Karpas-422 (cell line): ENCODE results near the gene POMGNT2. TPM values are rescaled to one million over a fixed set of nuclear protein-coding genes. Genes with fewer than 3 reads are reported as not detected.

ENCODE experiments used
- DNase-seq: peaks from one replicate; pipeline ENCODE4 v3.0.0-alpha.2; 2015
- H2AFZ ChIP-seq: fragments of 200-600 bp; sonication (generic); 2 replicates; pipeline ENCODE4 v1.6.1; 2014; ENCODE audit warnings: antibody characterized with exemption, low read length, mixed read lengths
- H3K27ac ChIP-seq: fragments of 200-600 bp; sonication (generic); 2 replicates; pipeline ENCODE4 v1.5.1; 2014; ENCODE audit warnings: mild to moderate bottlenecking, low read length, moderate library complexity
- H3K27me3 ChIP-seq: fragments of 200-600 bp; sonication (generic); 2 replicates; pipeline ENCODE4 v1.6.1; 2014; ENCODE audit warnings: low read length, mixed read lengths
- H3K36me3 ChIP-seq: fragments of 200-600 bp; sonication (generic); 2 replicates; pipeline ENCODE4 v1.6.1; 2014; ENCODE audit warnings: low read length, mixed read lengths; ENCODE audit not compliant: insufficient read depth
- H3K4me1 ChIP-seq: fragments of 200-600 bp; sonication (generic); 2 replicates; pipeline ENCODE4 v1.6.1; 2014; ENCODE audit warnings: mild to moderate bottlenecking, low read length, mixed read lengths
- H3K4me2 ChIP-seq: fragments of 200-600 bp; sonication (generic); 2 replicates; pipeline ENCODE4 v1.6.1; 2014; ENCODE audit warnings: low read length, low read depth, mild to moderate bottlenecking; ENCODE audit not compliant: poor library complexity, severe bottlenecking
- H3K4me3 ChIP-seq: fragments of 200-600 bp; sonication (generic); 2 replicates; pipeline ENCODE4 v1.5.1; 2014; ENCODE audit warnings: mild to moderate bottlenecking, antibody characterized with exemption, low read length, mixed read lengths
- H3K79me2 ChIP-seq: fragments of 200-600 bp; sonication (generic); 2 replicates; pipeline ENCODE4 v1.6.1; 2014; ENCODE audit warnings: mild to moderate bottlenecking, low read length, mixed read lengths
- H3K9ac ChIP-seq: fragments of 200-600 bp; sonication (generic); 2 replicates; pipeline ENCODE4 v1.6.0; 2014; ENCODE audit warnings: low read length
- H3K9me2 ChIP-seq: fragments of 200-600 bp; sonication (generic), shearing (Covaris generic); replicated peaks from 2 replicates; pipeline ENCODE4 v1.6.0; 2014; ENCODE audit warnings: mild to moderate bottlenecking, low read length, moderate library complexity; ENCODE audit not compliant: insufficient read depth
- H3K9me3 ChIP-seq: fragments of 300-700, 200-600 bp; sonication (generic); 2 replicates; pipeline ENCODE4 v1.6.1; 2014; ENCODE audit warnings: low read length, mixed read lengths
- H4K20me1 ChIP-seq: fragments of 200-600 bp; sonication (generic); 2 replicates; pipeline ENCODE4 v1.6.1; 2014; ENCODE audit warnings: mild to moderate bottlenecking, antibody characterized with exemption, low read length, low read depth; ENCODE audit not compliant: insufficient read depth
- total RNA-seq: library from RNA; depleted of rRNA; stranded (reverse); fragments of >200 nt; shearing (Covaris generic); gene quantifications from 2 replicates; pipeline ENCODE4 v1.2.3, GENCODE V29; 2014; ENCODE audit warnings: low replicate concordance

POMGNT2 gene
- total RNA-seq, 1 experiment from 2014 or later, result 59.3 TPM

DNA sequence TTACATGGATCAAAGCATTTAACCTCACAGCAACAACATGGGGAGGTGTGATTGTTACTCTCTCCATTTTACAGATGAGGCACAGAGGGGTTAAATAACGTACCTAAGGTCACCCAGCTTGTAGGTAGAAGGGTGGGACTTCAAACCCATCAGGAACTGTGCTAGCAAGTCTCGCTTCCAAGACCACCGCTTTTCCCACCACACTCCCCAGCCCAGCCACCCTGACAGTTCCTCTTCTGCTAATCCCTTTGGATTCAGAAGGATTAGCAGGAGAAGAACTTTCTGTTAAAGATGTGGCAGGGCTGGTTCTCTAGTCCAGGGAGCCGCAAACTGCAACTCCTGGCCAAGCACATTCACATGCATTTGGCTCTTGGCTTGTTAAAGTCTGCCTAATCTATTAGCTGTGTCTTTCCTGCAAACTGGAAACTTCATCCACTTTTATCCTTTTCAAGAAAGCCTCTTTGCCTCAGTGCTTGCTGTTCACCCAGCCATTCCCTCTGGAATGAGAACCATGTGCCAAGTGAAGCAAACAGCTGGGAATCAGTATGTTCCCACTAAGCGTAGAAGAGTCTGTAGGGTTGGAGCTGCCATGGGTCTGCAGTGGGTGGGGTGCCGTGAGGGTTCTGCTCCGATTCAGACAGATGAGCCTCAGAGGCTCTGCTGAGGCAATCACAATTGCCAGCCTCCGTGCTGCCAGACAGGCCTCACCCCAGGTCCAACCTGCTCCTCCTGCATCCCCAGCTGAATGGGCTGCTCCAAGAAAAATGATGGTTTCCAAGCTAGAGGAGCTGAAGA lies 44.6 kb downstream of the POMGNT2 start:
- Histone ChIP-seq H3K27me3 (no peaks in the 10 kb centered on the region), H3K79me2 (no peaks in the 10 kb centered on the region), H2AFZ (no peak overlapping the region), H3K4me1 (peaks cover 37% of the 10 kb centered on the region), H3K27ac (no peak overlapping the region), H3K9me3 (no peaks in the 10 kb centered on the region), H4K20me1 (no peaks in the 10 kb centered on the region), H3K36me3 (peaks cover 11% of the 10 kb centered on the region; the same call in 1 of the 2 replicates), H3K9ac (no peak overlapping the region), H3K4me3 (no peak overlapping the region), H3K9me2 (no peaks in the 10 kb centered on the region), H3K4me2 (no peak overlapping the region)
- no peak for DNase-seq

- peaks cover 37% of the 10 kb centered on the region for H3K4me1 ChIP-seq
- H2AFZ ChIP-seq, result no peak overlapping the region
- no peaks in the 10 kb centered on the region for H3K9me2 ChIP-seq
- no peak overlapping the region for H3K27ac ChIP-seq
- no peaks in the 10 kb centered on the region for H4K20me1 ChIP-seq
- peaks cover 11% of the 10 kb centered on the region; the same call in 1 of the 2 replicates for H3K36me3 ChIP-seq
- no peak overlapping the region for H3K4me3 ChIP-seq
- H3K79me2 ChIP-seq, result no peaks in the 10 kb centered on the region
- no peaks in the 10 kb centered on the region for H3K9me3 ChIP-seq
- H3K9ac ChIP-seq, result no peak overlapping the region
- DNase-seq, result no peak
- peak overlapping the region; percentile 42 for H3K4me2 ChIP-seq
- no peaks in the 10 kb centered on the region for H3K27me3 ChIP-seq
Measured at GRCh38 chr3:43059456-43059855, 46.4 kb downstream of the POMGNT2 start.

- Histone ChIP-seq H4K20me1 (no peaks in the 10 kb centered on the region), H3K4me1 (peaks cover 37% of the 10 kb centered on the region), H3K4me3 (no peak overlapping the region), H3K27ac (no peak overlapping the region), H3K9me3 (no peaks in the 10 kb centered on the region), H3K4me2 (no peak overlapping the region), H3K36me3 (peaks cover 14% of the 10 kb centered on the region; the same call in 1 of the 2 replicates), H3K27me3 (no peaks in the 10 kb centered on the region), H3K9ac (no peak overlapping the region), H3K79me2 (no peaks in the 10 kb centered on the region), H3K9me2 (no peaks in the 10 kb centered on the region), H2AFZ (no peak overlapping the region)
- DNase-seq, result no peak
Measured at GRCh38 chr3:43055806-43056770, 49.8 kb downstream of the POMGNT2 start.

DNA sequence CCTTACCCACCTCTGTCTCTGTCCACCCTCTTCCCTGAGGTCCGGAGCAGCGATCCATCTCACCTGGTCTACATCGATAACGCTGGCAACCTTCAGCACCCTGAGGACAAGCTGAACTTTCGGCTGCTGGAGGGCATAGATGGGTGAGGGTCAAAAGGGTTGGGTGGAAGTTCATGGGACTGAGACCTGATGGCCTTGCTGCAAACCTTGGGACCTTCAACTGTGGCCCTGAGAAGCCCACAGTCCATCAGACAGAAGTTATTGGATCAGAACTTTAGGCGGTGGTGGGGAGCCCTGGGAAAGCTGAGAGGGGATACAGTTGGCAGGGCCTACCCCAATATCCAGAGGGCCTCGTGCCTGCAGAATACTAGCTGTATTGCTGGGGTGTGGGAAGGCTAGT lies 50.5 kb downstream of the POMGNT2 start:
- H3K27me3 ChIP-seq, result no peaks in the 10 kb centered on the region

GRCh38 chr3:43054754-43055153 lies 51.1 kb downstream of the POMGNT2 start:
- peaks cover 4% of the 10 kb centered on the region; the same call in 1 of the 2 replicates for H3K9me3 ChIP-seq
- no peak overlapping the region for H3K4me2 ChIP-seq
- H3K9ac ChIP-seq, result no peak overlapping the region
- no peaks in the 10 kb centered on the region for H3K27me3 ChIP-seq
- no peak for DNase-seq
- H4K20me1 ChIP-seq, result no peaks in the 10 kb centered on the region
- H3K4me1 ChIP-seq, result peaks cover 25% of the 10 kb centered on the region
- H2AFZ ChIP-seq, result no peak overlapping the region
- H3K4me3 ChIP-seq, result no peak overlapping the region
- H3K79me2 ChIP-seq, result no peaks in the 10 kb centered on the region
- H3K27ac ChIP-seq, result no peak overlapping the region
- peaks cover 21% of the 10 kb centered on the region; the same call in 1 of the 2 replicates for H3K36me3 ChIP-seq
- H3K9me2 ChIP-seq, result no peaks in the 10 kb centered on the region

More for the DNA sequence above, 50.5 kb downstream of the POMGNT2 start:
- Histone ChIP-seq H3K9me3 (0 out of 2 replicates have a peak, but pooled peaks cover 4% of the 10 kb centered on the region), H3K9me2 (no peaks in the 10 kb centered on the region), H3K9ac (no peak overlapping the region), H3K79me2 (no peaks in the 10 kb centered on the region), H3K27ac (no peak overlapping the region), H3K4me2 (no peak overlapping the region), H3K4me3 (no peak overlapping the region), H2AFZ (no peak overlapping the region), H3K4me1 (peaks cover 31% of the 10 kb centered on the region), H3K36me3 (peaks cover 21% of the 10 kb centered on the region; the same call in 1 of the 2 replicates), H4K20me1 (no peaks in the 10 kb centered on the region)
- DNase-seq, result no peak

DNA sequence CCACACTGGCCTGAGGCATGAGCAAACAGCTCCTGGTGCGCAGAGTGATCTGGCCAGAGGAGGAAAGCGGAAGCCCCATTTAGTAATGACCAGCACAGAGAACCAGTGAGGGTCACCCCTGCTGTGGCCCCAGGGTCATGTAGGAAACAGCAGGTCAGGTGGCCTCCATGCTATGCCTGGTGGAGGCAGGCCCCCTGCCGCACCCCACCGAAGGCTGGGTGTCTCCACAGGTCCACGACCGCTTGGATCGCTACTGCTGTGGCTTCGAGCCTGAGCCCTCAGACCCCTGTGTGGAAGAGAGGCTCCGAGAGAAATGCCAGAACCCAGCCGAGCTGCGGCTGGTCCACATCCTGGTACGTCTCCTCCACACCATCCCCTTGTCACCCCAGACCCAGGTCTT lies 52.6 kb downstream of the POMGNT2 start:
- Histone ChIP-seq H3K4me1 (peaks cover 13% of the 10 kb centered on the region), H4K20me1 (no peaks in the 10 kb centered on the region), H3K27ac (no peak overlapping the region), H3K79me2 (no peaks in the 10 kb centered on the region), H3K27me3 (no peaks in the 10 kb centered on the region), H3K9me2 (no peaks in the 10 kb centered on the region), H3K36me3 (peaks cover 21% of the 10 kb centered on the region; the same call in 1 of the 2 replicates), H3K4me3 (no peak overlapping the region), H3K9ac (no peak overlapping the region), H3K9me3 (peaks cover 8% of the 10 kb centered on the region), H2AFZ (no peak overlapping the region), H3K4me2 (no peak overlapping the region)
- no peak for DNase-seq

DNA sequence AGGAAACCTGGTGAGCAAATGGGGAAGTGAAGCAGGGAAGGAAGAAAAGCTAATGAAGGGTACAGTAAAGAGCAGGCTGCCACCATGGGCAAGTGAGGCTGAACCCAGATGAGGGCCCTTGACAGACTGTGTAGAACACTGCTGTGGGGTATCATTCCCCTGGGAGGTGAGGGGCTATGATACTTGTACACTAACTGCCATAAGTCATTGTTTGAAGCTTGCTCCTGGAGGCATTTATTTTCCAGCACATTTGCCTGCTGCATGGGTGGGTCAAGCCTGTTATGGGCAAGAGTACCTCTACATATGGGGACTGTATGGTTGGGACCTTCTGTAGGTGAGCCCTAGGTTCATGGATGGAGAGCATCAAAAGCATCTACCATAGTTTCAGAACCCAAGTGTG lies 57.4 kb downstream of the POMGNT2 start:
- H3K9me3 ChIP-seq, result peaks cover 29% of the 10 kb centered on the region
- H3K9me2 ChIP-seq, result no peaks in the 10 kb centered on the region
- no peak overlapping the region for H3K27ac ChIP-seq
- peaks cover 17% of the 10 kb centered on the region; the same call in 1 of the 2 replicates for H3K36me3 ChIP-seq
- H4K20me1 ChIP-seq, result no peaks in the 10 kb centered on the region
- H3K79me2 ChIP-seq, result no peaks in the 10 kb centered on the region
- H3K4me1 ChIP-seq, result peaks cover 3% of the 10 kb centered on the region
- no peaks in the 10 kb centered on the region for H3K27me3 ChIP-seq
- H3K9ac ChIP-seq, result no peak overlapping the region
- no peak overlapping the region for H3K4me2 ChIP-seq
- H2AFZ ChIP-seq, result no peak overlapping the region
- no peak overlapping the region for H3K4me3 ChIP-seq
- peak; percentile 40 for DNase-seq

DNA sequence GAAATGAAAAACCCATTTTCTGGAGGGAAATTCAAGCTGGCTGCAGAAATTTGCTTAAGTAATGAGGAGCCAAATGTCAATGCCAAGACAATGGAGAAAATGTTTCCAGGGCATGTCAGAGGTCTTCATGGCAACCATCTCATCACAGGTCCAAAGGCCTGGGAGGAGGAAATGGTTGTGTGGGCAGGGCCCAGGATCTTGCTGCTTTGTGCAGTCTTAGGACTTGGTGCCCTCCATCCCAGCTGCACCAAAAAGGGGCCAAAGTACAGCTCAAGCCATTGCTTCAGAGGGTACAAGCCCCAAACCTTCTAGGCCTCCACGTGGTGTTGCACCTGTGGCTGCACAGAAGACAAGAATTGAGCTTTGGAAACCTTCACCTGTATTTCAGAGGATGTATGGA lies 59.3 kb downstream of the POMGNT2 start:
- Histone ChIP-seq H3K9ac (no peak overlapping the region), H3K36me3 (peaks cover 17% of the 10 kb centered on the region; the same call in 1 of the 2 replicates), H3K79me2 (no peaks in the 10 kb centered on the region), H3K4me1 (peaks cover 22% of the 10 kb centered on the region), H3K9me3 (peaks cover 29% of the 10 kb centered on the region), H3K27ac (no peak overlapping the region), H2AFZ (no peak overlapping the region), H4K20me1 (no peaks in the 10 kb centered on the region), H3K4me3 (no peak overlapping the region), H3K9me2 (no peaks in the 10 kb centered on the region), H3K4me2 (no peak overlapping the region), H3K27me3 (no peaks in the 10 kb centered on the region)
- DNase-seq, result no peak
